HepG2 (cell line): ENCODE data around the gene FAM221B. TPM values are rescaled to one million over a fixed set of nuclear protein-coding genes. Genes with fewer than 3 reads are reported as not detected.
A peak's percentile ranks its signal among the peaks of the same experiment; 100 is the strongest.

Source experiments
- ATAC-seq: fragments of 200-7000 bp; cut with Tn5 transposase; 3 replicates; pipeline ENCODE4 v1.9.1; 2020; ENCODE audit warnings: mild to moderate bottlenecking, moderate library complexity
- BruUV-seq: library from RNA; stranded (reverse); fragments of 400-500 nt; replicated peaks from 2 replicates; lab custom pipeline; 2021; lab: Mats Ljungman, UMichigan
- CTCF ChIA-PET: fragments of 300-600 bp; formaldehyde crosslinking; extraction: SDS; loops from one replicate; lab custom pipeline; 2021; ENCODE audit warnings: low total read pairs, inconsistent platforms, low intra/inter-chr PET ratio; lab: Yijun Ruan, JAX
- POLR2A ChIA-PET: fragments of 350-600 bp; sonication (Branson Sonifier 250); formaldehyde crosslinking; loops from one replicate; lab custom pipeline; 2020; ENCODE audit warnings: antibody characterized with exemption, inconsistent platforms; lab: Yijun Ruan, JAX
- DNase-seq: peaks from one replicate; pipeline ENCODE4 v3.0.0-alpha.2; 2015; ENCODE audit warnings: low spot score
- FAIRE-seq: peaks from 3 replicates; lab custom pipeline; 2011; peaks lifted over from hg19 to GRCh38; lab: Jason Lieb, UNC
- H2AFZ ChIP-seq: one replicate; pipeline ENCODE4 v1.6.1; 2011; ENCODE audit warnings: low read length, inconsistent platforms
- H3K27ac ChIP-seq: fragments of 300-600 bp; 3 replicates; pipeline ENCODE4 v1.8.0; 2011; ENCODE audit warnings: mixed run types, mild to moderate bottlenecking, mixed read lengths, low read length, inconsistent platforms; ENCODE audit not compliant: insufficient read depth; ENCODE audit errors: extremely low read length
- H3K27me3 ChIP-seq, 2 experiments: fragments of 200-600 bp in 1 of 2; 2 replicates in 1 of 2; 3 replicates in 1 of 2; pipeline versions ENCODE4 v1.6.0 to v1.8.0; 2011; ENCODE audit warnings: low read length in 2 of 2, mild to moderate bottlenecking in 2 of 2, moderate library complexity in 2 of 2, inconsistent platforms in 1 of 2; ENCODE audit not compliant: insufficient read depth in 2 of 2, control insufficient read depth in 1 of 2
- H3K36me3 ChIP-seq, 2 experiments: fragments of 200-600 bp in 1 of 2; replicated peaks in 1 of 2; 2 replicates in 1 of 2; 3 replicates in 1 of 2; pipeline versions ENCODE4 v1.5.1 to v1.8.0; 2011; ENCODE audit warnings: low read length in 2 of 2, inconsistent platforms in 1 of 2; ENCODE audit not compliant: insufficient read depth in 2 of 2, control insufficient read depth in 1 of 2
- H3K4me1 ChIP-seq: 2 replicates; pipeline ENCODE4 v1.5.1; 2012; ENCODE audit warnings: low read length, inconsistent platforms; ENCODE audit not compliant: insufficient read depth
- H3K4me2 ChIP-seq: 2 replicates; pipeline ENCODE4 v1.6.0; 2011; ENCODE audit warnings: low read depth, low read length, inconsistent platforms
- H3K4me3 ChIP-seq, 3 experiments: fragments of 200-600 bp in 1 of 3; sonication (generic), shearing (Covaris generic) in 1 of 3; replicated peaks in 1 of 3; 2 replicates each; pipeline ENCODE4 v1.5.1; 2011 to 2016; ENCODE audit warnings: low read length in 3 of 3, inconsistent platforms in 2 of 3, low read depth in 2 of 3, mild to moderate bottlenecking in 2 of 3, control low read depth in 1 of 3, mixed read lengths in 1 of 3; ENCODE audit not compliant: insufficient read depth in 1 of 3
- H3K79me2 ChIP-seq: one replicate; pipeline ENCODE4 v1.6.1; 2011; ENCODE audit warnings: low read length, inconsistent platforms; ENCODE audit not compliant: insufficient read depth
- H3K9ac ChIP-seq: 2 replicates; pipeline ENCODE4 v1.6.0; 2011; ENCODE audit warnings: mild to moderate bottlenecking, low read depth, low read length, inconsistent platforms; ENCODE audit not compliant: insufficient read depth
- H3K9me3 ChIP-seq: 2 replicates; pipeline ENCODE4 v1.5.1; 2012; ENCODE audit warnings: mild to moderate bottlenecking, low read length
- H4K20me1 ChIP-seq: 2 replicates; pipeline ENCODE4 v1.6.0; 2011; ENCODE audit warnings: inconsistent platforms, mild to moderate bottlenecking, low read length, moderate library complexity; ENCODE audit not compliant: insufficient read depth
- CEBPB ChIP-seq: IDR thresholded peaks from 2 replicates; pipeline ENCODE4 v1.6.1; 2011; ENCODE audit warnings: low read depth, low read length, improper control_type of control experiment, borderline replicate concordance
- CSRNP2 ChIP-seq: sonication (generic); formaldehyde crosslinking; conservative IDR thresholded peaks from 2 replicates; pipeline ENCODE4 v1.8.0; 2022; ENCODE audit warnings: low read depth, missing genetic modification reagents
- EED ChIP-seq: sonication (generic); formaldehyde crosslinking; IDR thresholded peaks from 2 replicates; pipeline ENCODE4 v1.5.0; 2020; ENCODE audit warnings: mild to moderate bottlenecking, missing genetic modification reagents
- ZNF629 ChIP-seq: sonication (generic); formaldehyde crosslinking; conservative IDR thresholded peaks from 2 replicates; pipeline ENCODE4 v1.5.0; 2020; ENCODE audit warnings: missing genetic modification reagents
- WGBS: methylation state at CpG from one replicate; pipeline ENCODE4 v1.1.6; 2017; ENCODE audit warnings: low lambda C conversion rate; 5-methylcytosine and 5-hydroxymethylcytosine counted together
- in situ Hi-C: cut with HindIII; loops from 2 replicates; pipeline ENCODE4 v1.10.0; 2017; ENCODE audit warnings: low pct_unique_long_range_greater_than_20kb; ENCODE audit not compliant: extremely low pct_ligation_motif_present
- intact Hi-C: fragments of 100-400 bp; cut with micrococcal nuclease; formaldehyde crosslinking; loops from one replicate; pipeline ENCODE4 v1.10.0; 2022; ENCODE audit not compliant: unreplicated experiment
- polyA plus RNA-seq, 8 experiments: library from polyadenylated mRNA; depleted of rRNA in 3 of 8; stranded (reverse) in 7 of 8; unstranded in 1 of 8; fragments of >200 nt; fragmentation: Illumina TruSeq in 4 of 8; extraction: Trizol in 4 of 8; gene quantifications; 2 replicates each; pipeline versions ENCODE4 v1.2.1 to v1.2.3, GENCODE V29; 2011 to 2016; ENCODE audit warnings: low read depth in 4 of 8, missing spikeins in 1 of 8, mixed read lengths in 1 of 8; ENCODE audit not compliant: insufficient read depth in 1 of 8
- total RNA-seq, 5 experiments: library from RNA; depleted of rRNA; stranded (reverse); fragments of >200 nt; fragmentation: Illumina TruSeq; extraction: Trizol; gene quantifications; 2 replicates each; pipeline ENCODE4 v1.2.3, GENCODE V29; 2016; ENCODE audit warnings: low read depth in 1 of 5

The FAM221B gene
- total and polyA plus RNA-seq, 2 of the 13 experiments (the other 11 are each of a cell fraction or from before 2014, with no cell fraction given) = not detected

- BruUV-seq = no TSS peak
- in situ Hi-C loops (no loop called here), intact Hi-C loops (no loop called here)
- Histone ChIP-seq H3K27ac (no peak overlapping the region), H3K4me2 (no peak overlapping the region), H3K4me1 (0 out of 2 replicates have a peak, but pooled peaks cover 5% of the 10 kb centered on the region), H2AFZ (no peak overlapping the region), H4K20me1 (no peaks in the 10 kb centered on the region), H3K79me2 (no peaks in the 10 kb centered on the region), H3K9ac (no peak overlapping the region), H3K4me3 (no peak overlapping the region), H3K27me3 (peaks cover 1 to 14% of the 10 kb centered on the region in 2 experiments; a peak in 1 of 5 replicates), H3K9me3 (no peaks in the 10 kb centered on the region), H3K36me3 (no peaks in the 10 kb centered on the region)
- POLR2A ChIA-PET = no interaction called here
- DNase-seq = no peak
- WGBS = 0% methylated on average over 1 of the region's 2 CpGs
- FAIRE-seq = no peak
- ATAC-seq = no peak
- TF ChIP-seq EED (CRISPR knock-in tag) = no peak
- peak; percentile 43; the same call in 1 of the 2 replicates for TF ChIP-seq CEBPB
- CTCF ChIA-PET = no interaction called here
These were observed 40.4 kb upstream of the FAM221B start for GRCh38 chr9:35868933-35869332.

- Histone ChIP-seq H3K9me3 (no peaks in the 10 kb centered on the region), H3K4me2 (no peak overlapping the region), H4K20me1 (no peaks in the 10 kb centered on the region), H3K79me2 (no peaks in the 10 kb centered on the region), H3K4me1 (0 out of 2 replicates have a peak, but pooled peaks cover 5% of the 10 kb centered on the region), H3K27ac (no peak overlapping the region), H3K9ac (no peak overlapping the region), H3K4me3 (no peak overlapping the region), H3K27me3 (peaks cover 1 to 15% of the 10 kb centered on the region in 2 experiments; a peak in 1 of 5 replicates), H3K36me3 (no peaks in the 10 kb centered on the region), H2AFZ (no peak overlapping the region)
- ATAC-seq = no peak
- no peak for FAIRE-seq
- intact Hi-C loops = no loop called here
- in situ Hi-C loops = no loop called here
- BruUV-seq = no TSS peak
- CTCF ChIA-PET = no interaction called here
- POLR2A ChIA-PET = no interaction called here
- no peak for DNase-seq
- 17% methylated on average over 3 of the region's 4 CpGs for WGBS
- TF ChIP-seq ZNF629 = peak; percentile 45; the same call in 1 of the 2 replicates
- no peak for TF ChIP-seq CSRNP2 (CRISPR knock-in tag)
These were observed 39.0 kb upstream of the FAM221B start for GRCh38 chr9:35867538-35867937.
